Measurements from ENCODE around the gene PLCH1. TPM values are rescaled to one million over a fixed set of nuclear protein-coding genes. Genes with fewer than 3 reads are reported as not detected.

The PLCH1 gene
- total RNA-seq, 4 donors from 2014 or later = 1.4 to 7.0 (median 2.0) TPM

DNA sequence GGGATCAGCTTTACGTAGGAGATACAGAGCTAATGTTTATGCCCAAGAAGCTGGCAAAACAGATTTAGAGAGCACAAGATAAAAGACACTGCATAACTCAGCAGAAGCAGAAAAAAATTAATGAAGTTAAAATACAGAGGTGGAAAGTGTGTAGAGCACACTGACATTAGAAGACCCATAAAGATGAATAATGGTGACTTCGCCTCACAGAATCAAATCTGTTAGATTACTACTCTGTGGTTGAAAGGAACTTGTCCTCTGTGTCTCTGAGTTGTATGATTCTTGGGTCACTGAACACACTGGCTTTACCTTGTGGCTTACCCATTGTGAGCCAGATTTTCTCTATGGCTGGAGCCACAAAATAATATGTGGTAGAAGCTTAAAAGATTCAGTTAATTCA is 224.4 kb downstream of the PLCH1 start:
- 88 to 95% methylated on average over 2 of the region's 2 CpGs for WGBS, 2 donors
- H3K4me1 ChIP-seq = no peaks in the 10 kb centered on the region
- no peak overlapping the region for H3K4me3 ChIP-seq
- H3K9me3 ChIP-seq = no peaks in the 10 kb centered on the region
- TF ChIP-seq, protein P1, sequence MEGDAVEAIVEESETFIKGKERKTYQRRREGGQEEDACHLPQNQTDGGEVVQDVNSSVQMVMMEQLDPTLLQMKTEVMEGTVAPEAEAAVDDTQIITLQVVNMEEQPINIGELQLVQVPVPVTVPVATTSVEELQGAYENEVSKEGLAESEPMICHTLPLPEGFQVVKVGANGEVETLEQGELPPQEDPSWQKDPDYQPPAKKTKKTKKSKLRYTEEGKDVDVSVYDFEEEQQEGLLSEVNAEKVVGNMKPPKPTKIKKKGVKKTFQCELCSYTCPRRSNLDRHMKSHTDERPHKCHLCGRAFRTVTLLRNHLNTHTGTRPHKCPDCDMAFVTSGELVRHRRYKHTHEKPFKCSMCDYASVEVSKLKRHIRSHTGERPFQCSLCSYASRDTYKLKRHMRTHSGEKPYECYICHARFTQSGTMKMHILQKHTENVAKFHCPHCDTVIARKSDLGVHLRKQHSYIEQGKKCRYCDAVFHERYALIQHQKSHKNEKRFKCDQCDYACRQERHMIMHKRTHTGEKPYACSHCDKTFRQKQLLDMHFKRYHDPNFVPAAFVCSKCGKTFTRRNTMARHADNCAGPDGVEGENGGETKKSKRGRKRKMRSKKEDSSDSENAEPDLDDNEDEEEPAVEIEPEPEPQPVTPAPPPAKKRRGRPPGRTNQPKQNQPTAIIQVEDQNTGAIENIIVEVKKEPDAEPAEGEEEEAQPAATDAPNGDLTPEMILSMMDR (IDR thresholded peaks at IDR 0.05) = no peak
- TF ChIP-seq EP300 (IDR thresholded peaks at IDR 0.05) = no peak
- TF ChIP-seq POLR2A (IDR thresholded peaks at IDR 0.05) = no peak
- H3K27me3 ChIP-seq = no peaks in the 10 kb centered on the region
- peaks cover 0 to 4% (median 0%) of the 10 kb centered on the region in 3 donors for H3K36me3 ChIP-seq
- DNase-seq (ENCODE audit: low spot score in 2 of 2) = no peak
- H3K27ac ChIP-seq = no peak overlapping the region

DNA sequence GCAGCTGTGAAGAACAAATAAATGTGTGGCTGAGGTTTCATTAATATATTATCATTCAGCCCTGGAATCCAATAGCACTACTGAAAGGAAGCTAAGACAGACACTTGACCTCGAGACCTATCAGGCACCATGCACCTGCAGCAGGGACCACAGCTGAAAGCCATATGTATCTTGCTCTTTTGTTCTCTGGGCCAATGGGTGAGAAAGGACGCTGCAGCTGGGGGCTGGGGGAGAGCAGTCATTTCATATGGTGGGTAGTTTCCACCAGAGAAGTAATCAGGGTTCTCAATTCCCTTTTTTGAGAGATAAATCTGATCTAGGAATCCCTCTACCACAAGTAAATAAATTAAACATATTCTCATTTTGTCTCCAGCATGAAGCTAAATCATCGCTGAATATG is 225.8 kb downstream of the PLCH1 start:
- TF ChIP-seq EP300 (IDR thresholded peaks at IDR 0.05) (no peak), POLR2A (IDR thresholded peaks at IDR 0.05) (no peak)
- TF ChIP-seq, protein P1 (IDR thresholded peaks at IDR 0.05) = no peak
- Histone ChIP-seq H3K27ac (no peak overlapping the region), H3K9me3 (no peaks in the 10 kb centered on the region), H3K4me3 (no peak overlapping the region), H3K4me1 (no peaks in the 10 kb centered on the region), H3K36me3 (peaks cover 0 to 4% (median 0%) of the 10 kb centered on the region in 3 donors), H3K27me3 (no peaks in the 10 kb centered on the region)
- 73% methylated on average over 3 of the region's 3 CpGs for WGBS, 2 donors
- no peak for DNase-seq (ENCODE audit: low spot score in 2 of 2)

DNA sequence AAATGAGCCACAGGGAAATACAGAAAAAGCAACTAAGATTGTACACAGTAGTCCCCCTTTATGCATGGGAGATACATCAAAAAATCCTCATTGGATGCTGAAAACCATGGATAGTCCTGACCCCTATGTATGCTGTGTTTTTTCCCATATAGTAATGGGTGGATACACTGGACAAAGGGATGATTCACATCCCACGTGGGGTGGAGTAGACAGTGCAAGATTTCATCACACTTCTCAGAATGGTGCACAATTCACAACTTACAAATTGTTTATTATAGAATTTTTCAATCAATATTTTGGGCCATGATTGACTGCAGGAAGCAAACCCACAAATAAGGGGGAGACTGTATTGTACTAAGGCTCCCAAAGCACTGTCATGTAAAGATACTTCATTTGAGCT is 227.0 kb downstream of the PLCH1 start:
- H3K9me3 ChIP-seq = no peaks in the 10 kb centered on the region
- H3K4me1 ChIP-seq = no peaks in the 10 kb centered on the region
- WGBS, 2 donors = 29 to 50% methylated on average over 1 of the region's 1 CpG
- TF ChIP-seq, protein P1 (IDR thresholded peaks at IDR 0.05) = no peak
- no peak for TF ChIP-seq POLR2A (IDR thresholded peaks at IDR 0.05)
- TF ChIP-seq EP300 (IDR thresholded peaks at IDR 0.05) = no peak
- H3K4me3 ChIP-seq = no peak overlapping the region
- H3K27ac ChIP-seq = no peak overlapping the region
- DNase-seq (ENCODE audit: low spot score in 2 of 2) = no peak
- H3K27me3 ChIP-seq = no peaks in the 10 kb centered on the region
- H3K36me3 ChIP-seq = no peaks in the 10 kb centered on the region

DNA sequence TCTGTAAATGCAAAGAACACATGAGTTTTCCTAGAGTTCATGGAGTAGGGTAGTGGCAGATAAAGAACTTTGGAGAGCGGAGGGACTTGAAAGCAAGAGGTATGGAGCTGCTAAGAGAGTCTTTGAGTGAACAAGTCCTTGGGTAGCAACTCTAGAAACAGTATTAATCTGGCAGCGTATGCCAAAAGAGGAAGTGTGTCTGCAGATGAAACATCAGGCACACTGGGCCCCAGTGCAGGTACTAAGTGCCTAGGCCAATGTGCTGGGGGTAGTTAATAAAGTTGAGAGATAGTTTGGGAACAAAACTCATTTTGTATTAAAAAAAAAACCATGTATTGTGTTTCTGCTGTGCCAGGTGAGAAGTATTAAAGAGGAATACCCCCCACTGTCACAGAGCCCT is 228.4 kb downstream of the PLCH1 start:
- Histone ChIP-seq H3K9me3 (no peaks in the 10 kb centered on the region), H3K36me3 (no peaks in the 10 kb centered on the region), H3K4me1 (no peaks in the 10 kb centered on the region), H3K27ac (no peak overlapping the region), H3K27me3 (no peaks in the 10 kb centered on the region), H3K4me3 (no peak overlapping the region)
- WGBS, 2 donors = 90 to 94% methylated on average over 2 of the region's 2 CpGs
- no peak for DNase-seq (ENCODE audit: low spot score in 2 of 2)
- TF ChIP-seq, protein P1 (IDR thresholded peaks at IDR 0.05) = no peak
- TF ChIP-seq EP300 (IDR thresholded peaks at IDR 0.05) (no peak), POLR2A (IDR thresholded peaks at IDR 0.05) (no peak)

DNA sequence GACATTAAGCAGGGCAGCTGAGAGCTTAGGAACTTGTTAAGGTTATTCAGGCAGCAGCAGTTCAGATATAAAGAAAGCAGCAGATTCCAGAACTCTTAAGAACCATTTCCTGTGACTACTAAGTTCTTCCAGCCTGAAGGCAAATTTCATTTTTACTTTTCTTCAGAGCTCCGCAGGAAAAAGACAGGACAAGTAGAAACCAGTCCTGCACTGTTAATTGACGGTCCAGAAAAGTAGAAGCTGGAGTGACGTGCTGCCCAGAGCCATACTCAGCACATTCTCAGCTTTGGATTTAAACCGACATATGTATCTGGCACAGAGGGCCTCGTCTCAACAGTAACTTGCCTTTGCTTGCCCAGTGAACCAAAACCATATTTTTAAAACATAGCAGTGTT is 232.0 kb downstream of the PLCH1 start:
- Histone ChIP-seq H3K27me3 (no peaks in the 10 kb centered on the region), H3K27ac (no peak overlapping the region), H3K9me3 (no peaks in the 10 kb centered on the region), H3K36me3 (no peaks in the 10 kb centered on the region), H3K4me3 (no peak overlapping the region), H3K4me1 (no peaks in the 10 kb centered on the region)
- 82 to 83% methylated on average over 5 of the region's 5 CpGs for WGBS, 2 donors
- no peak for DNase-seq (ENCODE audit: low spot score in 2 of 2)
- TF ChIP-seq EP300 (IDR thresholded peaks at IDR 0.05) = no peak
- TF ChIP-seq, protein P1 (IDR thresholded peaks at IDR 0.05) = no peak
- TF ChIP-seq POLR2A (IDR thresholded peaks at IDR 0.05) = no peak

Data from tibial nerve (tissue), 4 donors.